ENCODE measurements around the gene PRICKLE2.
A peak's percentile ranks its signal among the peaks of the same experiment; 100 is the strongest.

PRICKLE2 gene

GRCh38 chr3:64163755-64164148 is 61.5 kb downstream of the PRICKLE2 start (continued):
- TF ChIP-seq ZNF391 (tag by site-specific recombination; IDR thresholded peaks at IDR 0.05; ENCODE audit: borderline replicate concordance, low read depth) (no peak), ZNF37A (tag by site-specific recombination; IDR thresholded peaks at IDR 0.05) (no peak), ZNF660 (tag by site-specific recombination; IDR thresholded peaks at IDR 0.05) (no peak), PRDM6 (tag by site-specific recombination; IDR thresholded peaks at IDR 0.05) (peak; percentile 76), ZNF560 (tag by site-specific recombination; IDR thresholded peaks at IDR 0.05; ENCODE audit: borderline replicate concordance) (no peak), ZNF280D (tag by site-specific recombination; IDR thresholded peaks at IDR 0.05) (no peak), ZSCAN5A (tag by site-specific recombination; IDR thresholded peaks at IDR 0.05) (no peak), ZNF214 (tag by site-specific recombination; IDR thresholded peaks at IDR 0.05; ENCODE audit: borderline replicate concordance) (no peak), HIC1 (tag by site-specific recombination; IDR thresholded peaks at IDR 0.05) (no peak), ZNF658 (tag by site-specific recombination; IDR thresholded peaks at IDR 0.05) (no peak), MEIS1 (CRISPR knock-in tag; IDR thresholded peaks at IDR 0.05; ENCODE audit: borderline replicate concordance) (no peak), ZBTB49 (tag by site-specific recombination; IDR thresholded peaks at IDR 0.05; ENCODE audit: low read depth) (no peak), ZEB2 (tag by site-specific recombination; IDR thresholded peaks at IDR 0.05) (peak; percentile 72), ZNF24 (tag by site-specific recombination; IDR thresholded peaks at IDR 0.05) (peak; percentile 67; the same call in 1 of the 2 replicates), ZNF132 (tag by site-specific recombination; IDR thresholded peaks at IDR 0.05; ENCODE audit: borderline replicate concordance) (no peak), ZNF514 (tag by site-specific recombination; IDR thresholded peaks at IDR 0.05) (no peak), SCRT2 (tag by site-specific recombination; IDR thresholded peaks at IDR 0.05) (peak; percentile 85), GLIS1 (tag by site-specific recombination; IDR thresholded peaks at IDR 0.05) (no peak; the same call in 1 of the 2 replicates), ZNF792 (tag by site-specific recombination; IDR thresholded peaks at IDR 0.05) (no peak), ZNF768 (tag by site-specific recombination; IDR thresholded peaks at IDR 0.05) (no peak), ZSCAN16 (tag by site-specific recombination; IDR thresholded peaks at IDR 0.05) (no peak), ZBTB26 (tag by site-specific recombination; optimal IDR thresholded peaks at IDR 0.05) (peak; percentile 9), ZNF138 (tag by site-specific recombination; IDR thresholded peaks at IDR 0.05; ENCODE audit: borderline replicate concordance) (no peak), ZBTB1 (tag by site-specific recombination; IDR thresholded peaks at IDR 0.05) (no peak), ZNF623 (tag by site-specific recombination; IDR thresholded peaks at IDR 0.05) (no peak), ZNF521 (tag by site-specific recombination; IDR thresholded peaks at IDR 0.05) (no peak), ZNF311 (tag by site-specific recombination; IDR thresholded peaks at IDR 0.05; ENCODE audit: borderline replicate concordance) (no peak), ZNF394 (tag by site-specific recombination; IDR thresholded peaks at IDR 0.05; ENCODE audit: borderline replicate concordance) (peak; percentile 38; the same call in 1 of the 2 replicates), ZNF48 (tag by site-specific recombination; IDR thresholded peaks at IDR 0.05) (no peak), ZNF670 (tag by site-specific recombination; IDR thresholded peaks at IDR 0.05; ENCODE audit: low read depth) (no peak)

Data from HEK293 (cell line).